Amygdala (tissue), 56 donors: ENCODE data around the gene FOLR1.

Experiments used
- DNase-seq, 56 donors: peaks; one replicate each; lab custom pipeline; 2025; lab: John Stamatoyannopoulos, UW

FOLR1 gene

DNA sequence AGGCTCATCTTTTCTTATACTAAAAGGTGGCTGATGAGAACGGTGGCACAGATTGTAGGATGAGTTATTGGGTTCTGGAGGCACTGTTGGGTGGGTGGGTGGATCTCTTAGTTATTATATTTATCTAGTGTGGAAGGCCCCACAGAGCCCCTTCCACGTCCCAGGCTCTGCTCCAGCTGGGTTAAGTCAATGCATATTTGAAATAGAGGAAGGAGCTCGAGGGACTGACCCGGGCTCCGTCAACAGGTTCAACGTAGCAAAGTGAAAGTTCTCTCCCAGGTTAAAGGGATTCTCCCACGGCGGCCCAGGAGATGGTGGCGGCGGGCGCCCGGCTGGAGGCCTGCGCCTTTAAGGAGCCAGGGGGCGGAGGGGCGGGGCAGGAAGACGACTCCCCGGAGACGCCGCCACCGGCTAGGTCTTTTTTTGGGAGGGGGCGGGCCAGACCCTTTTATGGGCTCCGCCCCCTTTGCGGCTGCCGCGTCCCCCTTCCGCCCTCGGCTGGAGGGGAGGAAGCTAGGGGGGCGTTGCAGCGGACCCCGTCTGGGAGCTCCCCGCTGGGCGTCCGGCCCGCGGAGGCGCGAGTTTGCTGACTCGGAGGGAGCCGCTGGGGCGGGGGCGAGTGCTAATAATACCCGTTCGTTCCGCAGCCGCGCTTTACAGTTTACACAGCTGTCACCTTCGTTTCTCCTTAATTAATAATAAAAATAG lies 31.1 kb downstream of the FOLR1 start:
- DNase-seq, result peak in 54 of 56 donors; percentile 38 to 88 (median 75)

DNA sequence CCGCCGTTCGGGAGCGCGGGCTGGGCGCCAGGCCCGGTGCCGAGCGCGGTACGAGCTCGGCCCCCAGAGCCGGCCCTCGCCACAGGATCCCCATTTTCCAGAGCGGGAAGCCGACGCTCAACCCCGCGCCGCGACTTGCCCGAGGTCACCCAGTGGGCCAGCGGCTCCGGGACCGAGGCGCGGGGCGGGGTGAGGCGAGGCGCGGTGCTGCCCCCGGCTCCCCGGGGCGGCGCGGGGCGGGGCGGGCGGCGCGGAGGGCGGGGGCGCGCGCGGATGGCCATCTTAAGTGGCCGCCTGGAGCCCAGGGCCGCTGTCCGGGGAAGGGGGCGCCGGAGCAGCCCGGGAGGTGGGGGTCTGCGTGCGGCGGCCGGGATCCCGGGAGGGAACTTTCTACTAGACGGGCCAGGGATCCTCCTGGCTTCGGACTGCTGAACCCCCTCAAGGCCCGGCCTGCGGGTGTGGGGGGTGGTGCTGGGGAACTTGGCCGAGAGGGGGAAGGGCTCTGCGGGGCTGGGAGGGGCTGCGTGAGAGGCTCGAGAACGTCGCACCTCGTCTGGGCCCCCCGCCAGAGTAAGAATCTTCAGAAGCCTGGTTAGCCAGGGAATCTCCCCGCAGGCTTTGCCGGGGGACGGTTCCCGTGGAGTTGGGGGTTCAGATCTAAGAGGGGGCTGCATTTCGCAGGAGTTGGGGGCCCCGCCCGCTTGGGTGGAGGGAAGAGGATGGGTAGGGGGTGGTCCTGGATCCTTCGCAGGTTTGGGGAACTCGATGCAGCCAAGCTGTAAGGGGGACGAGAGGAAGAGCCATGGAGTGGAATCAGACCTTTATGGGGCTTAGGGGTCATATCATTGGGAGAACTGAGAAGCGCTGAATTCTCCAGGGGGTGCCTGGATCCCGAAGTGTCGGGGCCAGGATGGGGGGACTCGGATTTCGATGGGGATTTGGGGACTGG lies 31.9 kb downstream of the FOLR1 start:
- peak in 29 of 56 donors; percentile 26 to 75 (median 61) for DNase-seq

DNA sequence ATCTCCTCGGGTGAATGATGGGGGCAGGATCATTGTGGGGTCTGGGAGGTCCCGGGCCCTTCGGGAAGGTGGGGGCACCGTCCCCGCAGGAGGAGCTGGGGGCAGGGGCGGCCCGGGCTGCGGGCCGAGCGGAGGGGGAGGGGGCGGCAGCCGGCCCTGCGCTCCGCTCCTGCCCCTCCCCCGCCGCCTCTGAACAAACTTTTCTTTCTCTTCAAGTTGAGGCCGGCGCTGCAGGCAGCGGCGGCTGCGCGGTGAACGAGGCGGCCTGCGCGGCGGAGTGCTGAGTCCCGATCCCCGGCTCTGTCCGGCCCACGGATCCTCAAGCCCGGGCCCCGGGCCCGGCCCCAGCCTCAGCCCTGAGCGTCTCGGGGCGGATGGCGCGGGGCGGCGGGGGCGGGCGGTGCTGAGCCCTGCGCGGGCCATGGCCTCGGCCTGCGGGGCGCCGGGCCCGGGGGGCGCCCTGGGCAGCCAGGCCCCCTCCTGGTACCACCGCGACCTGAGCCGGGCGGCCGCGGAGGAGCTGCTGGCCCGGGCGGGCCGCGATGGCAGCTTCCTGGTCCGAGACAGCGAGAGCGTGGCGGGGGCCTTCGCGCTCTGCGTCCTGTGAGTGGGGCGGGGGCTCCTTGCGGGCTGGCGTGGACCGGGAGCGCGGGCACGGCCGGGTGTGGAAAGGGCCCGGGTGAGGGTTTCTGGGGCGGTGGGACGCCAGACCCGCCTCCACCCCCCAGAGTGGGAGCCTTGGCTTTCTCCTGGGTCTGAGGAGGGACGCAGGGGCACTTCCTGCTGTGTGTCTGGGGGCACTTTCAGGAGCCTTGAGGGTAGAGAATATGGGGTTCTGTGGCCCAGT lies 32.8 kb downstream of the FOLR1 start, which contains the start of gene INPPL1:
TSS of gene INPPL1 (plus strand) at position 204 of the 847 bp plus-strand sequence. CDS start at position 422, 218 bp downstream.
- peak in 20 of 56 donors; percentile 16 to 71 (median 44) for DNase-seq

DNA sequence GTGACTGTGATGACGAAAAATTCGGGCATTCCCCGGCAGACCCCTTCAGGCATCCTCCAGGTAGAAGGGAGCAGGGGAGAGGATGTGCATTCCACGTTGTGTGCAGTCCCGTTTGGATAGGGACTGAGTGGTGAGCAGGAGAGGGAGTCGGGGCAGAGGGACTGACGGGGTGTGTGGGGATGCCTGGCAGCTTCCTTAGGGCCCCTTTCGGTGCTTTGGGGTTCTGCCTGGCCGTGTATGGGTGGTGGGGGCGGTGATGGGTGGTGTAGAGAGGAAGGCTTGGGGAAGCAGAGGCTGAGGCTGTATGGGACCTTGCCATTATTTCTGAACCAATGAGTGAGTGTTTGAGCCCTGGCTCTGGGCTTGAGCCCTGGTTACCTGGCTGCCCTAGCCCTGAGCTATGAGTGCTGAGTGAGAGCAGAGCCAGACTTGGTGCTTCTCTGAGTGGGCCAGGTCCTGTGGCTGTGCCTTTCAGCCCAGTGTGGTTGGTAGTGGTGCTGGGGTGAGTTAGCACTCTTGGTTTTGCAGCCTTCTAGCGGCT lies 33.5 kb downstream of the FOLR1 start:
- DNase-seq, result no peak

DNA sequence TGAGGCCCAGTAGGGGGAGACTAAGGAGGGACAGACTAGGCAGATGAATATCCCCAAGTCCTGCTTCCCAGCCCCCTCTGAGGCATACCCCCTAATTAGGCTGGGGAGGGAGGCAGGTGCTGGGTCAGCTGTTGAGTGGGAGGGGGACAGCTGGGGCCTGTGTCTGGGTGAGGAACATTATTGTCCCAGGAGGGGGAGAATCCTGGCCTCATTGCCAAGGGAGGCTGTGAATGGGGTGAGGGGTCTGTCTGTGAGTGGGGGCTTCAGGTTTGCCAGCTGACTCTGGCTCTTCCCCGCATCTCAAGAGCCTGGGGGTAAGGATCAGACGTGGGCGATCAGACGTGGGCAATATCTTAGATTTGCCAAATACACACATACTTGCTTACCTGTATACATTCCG lies 34.8 kb downstream of the FOLR1 start:
- no peak for DNase-seq

DNA sequence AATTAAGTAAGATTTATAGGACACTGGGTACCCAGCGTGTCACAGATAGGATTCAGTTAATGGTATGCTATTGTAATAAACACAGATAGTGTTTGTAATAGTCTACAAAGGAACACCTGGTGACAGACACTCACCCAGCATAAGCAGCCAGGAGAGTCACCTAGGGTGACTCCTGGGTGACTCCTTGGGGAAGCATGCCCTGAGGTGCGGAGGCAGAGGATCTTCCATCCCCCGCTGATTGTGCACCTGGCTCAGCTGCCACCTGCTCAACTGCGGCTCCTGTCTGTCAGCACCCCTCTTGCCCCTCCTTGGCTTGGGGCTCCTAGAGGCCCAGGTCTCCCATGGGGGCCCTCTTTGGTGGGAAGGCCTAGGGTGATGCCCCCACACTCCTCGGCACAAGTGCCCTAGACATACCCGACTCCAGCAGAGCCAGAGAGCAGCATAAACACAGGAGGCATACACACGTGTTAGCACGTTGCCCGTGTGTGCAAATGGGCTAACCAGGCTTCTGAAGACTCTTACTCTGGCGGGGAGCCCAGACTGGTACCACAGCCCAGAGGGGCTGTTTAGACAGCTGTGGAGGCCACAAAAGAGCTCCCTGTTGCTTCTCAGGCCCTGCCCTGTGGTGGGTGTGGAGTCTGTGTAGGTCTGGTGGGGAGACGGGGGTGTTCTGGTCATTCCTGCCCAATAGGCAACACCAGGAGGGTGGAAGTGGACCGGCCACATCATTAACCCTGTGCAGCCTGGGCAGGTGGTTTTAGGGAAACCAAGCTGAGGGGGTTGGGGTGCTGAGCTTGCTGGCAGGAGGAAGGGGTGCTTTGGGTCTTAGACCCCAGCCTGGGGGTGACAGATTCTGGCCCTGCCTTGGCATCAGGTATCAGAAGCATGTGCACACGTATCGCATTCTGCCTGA lies 35.6 kb downstream of the FOLR1 start:
- DNase-seq, result peak in 23 of 56 donors; percentile 14 to 73 (median 46)

DNA sequence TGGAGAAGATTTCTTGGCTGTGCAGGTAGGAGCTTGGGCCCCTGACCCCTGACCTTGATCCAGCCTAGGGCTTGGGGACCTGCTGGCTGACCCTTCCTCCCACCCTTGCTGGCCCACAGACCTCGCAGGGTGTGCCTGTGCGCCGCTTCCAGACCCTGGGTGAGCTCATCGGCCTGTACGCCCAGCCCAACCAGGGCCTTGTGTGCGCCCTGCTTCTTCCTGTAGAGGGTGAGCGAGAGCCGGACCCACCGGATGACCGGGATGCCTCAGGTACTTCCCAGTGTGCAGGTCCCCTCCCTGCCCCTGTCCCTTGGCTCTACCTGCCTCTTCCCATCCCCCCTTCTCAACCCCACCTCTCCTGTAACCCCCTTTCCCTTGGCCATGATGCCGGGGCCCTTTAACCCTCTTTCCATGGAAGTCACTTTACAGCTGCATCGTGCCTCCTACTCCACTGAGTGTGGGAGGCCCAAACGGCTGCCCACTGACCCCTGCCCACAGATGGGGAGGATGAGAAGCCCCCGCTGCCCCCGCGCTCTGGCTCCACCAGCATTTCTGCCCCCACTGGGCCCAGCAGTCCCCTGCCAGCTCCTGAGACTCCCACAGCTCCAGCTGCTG lies 36.4 kb downstream of the FOLR1 start:
- DNase-seq, result no peak

DNA sequence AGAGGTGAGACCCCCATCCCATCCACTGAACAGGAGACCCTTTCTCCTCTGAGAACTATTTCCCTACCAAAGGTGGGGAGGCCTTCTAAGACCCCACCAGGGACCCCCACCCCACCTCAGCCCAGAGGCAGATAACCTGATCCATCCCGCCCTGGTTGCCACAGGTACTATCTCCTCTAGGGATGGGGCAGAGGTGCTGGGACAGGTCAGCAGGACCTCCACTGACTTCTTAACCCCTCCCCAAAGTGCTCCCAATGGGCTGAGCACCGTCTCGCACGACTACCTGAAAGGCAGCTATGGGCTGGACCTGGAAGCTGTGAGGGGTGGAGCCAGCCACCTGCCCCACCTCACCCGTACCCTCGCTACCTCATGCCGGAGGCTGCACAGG lies 36.9 kb downstream of the FOLR1 start:
- DNase-seq, result no peak

DNA sequence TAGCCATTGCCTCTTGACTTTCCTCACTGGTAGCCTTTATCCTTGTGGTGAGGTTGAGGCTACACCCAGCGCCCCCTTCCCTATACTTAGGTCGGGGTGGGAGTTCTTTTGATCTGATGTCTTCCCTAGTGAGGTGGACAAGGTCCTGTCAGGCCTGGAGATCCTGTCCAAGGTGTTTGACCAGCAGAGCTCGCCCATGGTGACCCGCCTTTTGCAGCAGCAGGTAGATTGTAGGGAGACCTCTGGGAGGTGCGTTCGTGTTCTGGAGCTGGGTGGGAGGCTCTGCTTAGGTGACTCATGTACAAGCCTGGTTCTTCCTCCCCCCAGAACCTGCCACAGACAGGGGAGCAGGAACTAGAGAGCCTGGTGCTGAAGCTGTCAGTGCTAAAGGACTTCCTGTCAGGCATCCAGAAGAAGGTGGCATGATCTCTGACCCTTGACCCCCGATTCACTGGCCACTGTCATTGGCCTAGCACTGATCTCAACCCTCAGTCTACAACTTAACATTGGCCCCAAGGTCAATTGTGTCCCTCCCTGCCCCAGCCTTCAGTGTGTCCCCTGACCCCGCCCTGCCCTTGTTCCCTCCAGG lies 37.5 kb downstream of the FOLR1 start:
- no peak for DNase-seq

DNA sequence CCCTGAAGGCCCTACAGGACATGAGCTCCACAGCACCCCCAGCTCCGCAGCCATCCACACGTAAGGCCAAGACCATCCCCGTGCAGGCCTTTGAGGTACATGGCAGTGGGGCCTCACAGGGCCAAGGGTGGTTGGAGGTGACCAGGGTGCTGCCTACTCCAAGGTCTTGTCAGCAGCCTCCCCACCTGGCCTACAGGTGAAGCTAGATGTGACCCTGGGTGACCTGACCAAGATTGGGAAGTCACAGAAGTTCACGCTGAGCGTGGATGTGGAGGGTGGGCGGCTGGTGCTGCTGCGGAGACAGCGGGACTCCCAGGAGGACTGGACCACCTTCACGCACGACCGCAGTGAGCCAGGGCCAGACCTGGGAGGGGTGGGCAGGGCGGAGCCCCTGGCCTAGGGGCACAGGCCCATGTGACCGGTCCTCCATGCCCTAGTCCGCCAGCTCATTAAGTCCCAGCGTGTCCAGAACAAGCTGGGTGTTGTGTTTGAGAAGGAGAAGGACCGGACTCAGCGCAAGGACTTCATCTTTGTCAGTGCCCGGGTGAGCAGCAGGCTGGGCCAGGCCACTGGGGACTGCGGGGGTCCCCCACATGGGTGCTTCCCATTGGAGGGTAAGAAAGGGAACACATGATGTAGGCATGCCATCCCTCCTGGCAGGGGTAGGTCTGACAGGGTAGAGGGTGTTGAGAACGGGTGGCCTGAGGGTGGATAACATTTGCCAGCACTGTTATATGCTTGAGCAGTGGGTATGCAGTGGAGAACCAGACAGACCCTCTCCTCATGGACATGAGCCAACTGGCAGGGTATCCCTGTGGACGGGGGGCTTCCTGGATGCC lies 38.2 kb downstream of the FOLR1 start:
- DNase-seq, result no peak

DNA sequence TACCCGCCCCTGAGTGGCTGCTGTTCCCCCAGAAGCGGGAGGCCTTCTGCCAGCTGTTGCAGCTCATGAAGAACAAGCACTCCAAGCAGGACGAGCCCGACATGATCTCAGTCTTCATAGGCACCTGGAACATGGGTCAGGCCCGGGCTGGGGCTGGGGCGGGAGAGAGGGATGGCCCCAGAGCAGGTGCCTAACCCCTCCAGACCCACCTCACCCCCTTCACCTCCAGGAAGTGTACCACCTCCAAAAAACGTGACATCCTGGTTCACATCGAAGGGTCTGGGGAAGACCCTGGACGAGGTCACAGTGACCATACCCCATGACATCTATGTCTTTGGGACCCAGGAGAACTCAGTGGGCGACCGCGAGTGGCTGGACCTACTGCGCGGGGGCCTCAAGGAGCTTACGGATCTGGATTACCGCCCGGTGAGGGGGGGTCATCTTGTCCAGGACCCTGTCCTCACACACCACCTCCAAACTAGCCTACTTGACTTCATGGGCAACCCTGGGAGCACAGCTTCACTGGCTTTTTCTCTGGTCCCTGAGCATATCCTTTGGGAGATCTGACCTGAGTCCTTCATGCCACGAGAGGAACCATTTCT lies 38.9 kb downstream of the FOLR1 start:
- no peak for DNase-seq

DNA sequence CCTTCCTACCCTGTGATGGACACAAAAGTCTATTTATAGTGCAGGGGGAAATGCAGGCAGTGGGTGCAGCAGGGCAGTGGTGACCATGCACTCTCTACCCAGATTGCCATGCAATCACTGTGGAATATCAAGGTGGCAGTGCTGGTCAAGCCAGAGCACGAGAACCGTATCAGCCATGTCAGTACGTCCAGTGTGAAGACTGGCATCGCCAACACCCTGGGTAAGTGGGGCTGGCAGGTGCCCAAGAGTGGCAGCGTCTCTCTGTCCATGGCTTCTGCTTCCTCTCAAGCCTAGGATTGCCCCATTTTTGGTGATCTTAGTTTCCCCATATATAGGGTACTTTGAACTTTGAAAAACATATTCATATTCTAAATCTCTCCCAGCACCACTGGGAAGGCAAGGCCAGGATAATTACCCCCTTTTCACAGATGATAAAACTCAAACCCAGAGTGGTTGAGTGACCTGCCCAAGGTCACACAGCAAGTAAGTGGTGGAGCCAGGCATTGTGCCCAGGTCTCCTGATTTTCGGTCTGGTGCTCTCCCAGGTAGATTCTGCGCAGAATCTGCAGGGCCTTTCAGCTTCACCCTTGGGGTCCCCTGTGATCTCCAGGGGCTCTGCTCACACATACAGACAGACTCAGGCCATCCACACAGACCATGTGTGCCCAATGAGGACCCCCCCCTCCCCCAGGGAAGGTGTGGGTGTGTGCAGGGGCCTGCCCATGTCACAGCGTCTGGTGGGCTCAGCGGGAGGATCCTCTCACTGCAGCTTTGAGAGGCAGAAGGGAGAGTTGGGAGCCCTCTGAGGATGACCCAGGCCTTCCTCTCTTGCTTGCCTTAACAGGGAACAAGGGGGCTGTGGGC lies 39.7 kb downstream of the FOLR1 start:
- no peak for DNase-seq

DNA sequence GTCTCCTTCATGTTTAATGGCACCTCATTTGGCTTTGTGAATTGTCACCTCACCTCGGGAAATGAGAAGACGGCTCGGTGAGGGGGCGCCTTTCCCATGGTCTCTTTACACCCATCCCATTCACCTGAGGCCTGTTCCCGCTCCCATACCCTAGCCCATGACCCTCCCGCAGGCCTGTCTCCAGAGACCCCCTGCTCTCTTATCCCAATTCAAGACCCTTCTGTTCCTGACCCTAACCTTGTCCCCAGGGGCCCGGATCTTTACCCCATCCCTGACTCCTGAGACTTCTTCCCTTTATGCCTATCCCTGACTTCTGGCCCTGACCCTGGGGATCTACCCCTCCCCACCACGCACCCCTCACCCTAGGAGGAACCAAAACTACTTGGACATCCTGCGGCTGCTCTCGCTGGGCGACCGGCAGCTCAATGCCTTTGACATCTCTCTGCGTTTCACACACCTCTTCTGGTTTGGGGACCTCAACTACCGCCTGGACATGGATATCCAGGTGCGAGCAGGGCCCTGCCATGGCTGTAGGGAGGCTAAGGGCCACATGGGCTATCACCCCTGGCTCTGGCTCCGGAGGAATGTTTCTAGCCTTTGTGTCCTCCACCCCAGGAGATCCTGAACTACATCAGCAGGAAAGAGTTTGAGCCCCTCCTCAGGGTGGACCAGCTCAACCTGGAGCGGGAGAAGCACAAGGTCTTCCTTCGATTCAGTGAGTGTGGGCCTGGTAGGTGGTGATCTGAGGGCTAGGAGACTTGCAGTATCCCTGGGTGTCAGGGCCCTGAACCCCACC lies 40.5 kb downstream of the FOLR1 start:
- no peak for DNase-seq

DNA sequence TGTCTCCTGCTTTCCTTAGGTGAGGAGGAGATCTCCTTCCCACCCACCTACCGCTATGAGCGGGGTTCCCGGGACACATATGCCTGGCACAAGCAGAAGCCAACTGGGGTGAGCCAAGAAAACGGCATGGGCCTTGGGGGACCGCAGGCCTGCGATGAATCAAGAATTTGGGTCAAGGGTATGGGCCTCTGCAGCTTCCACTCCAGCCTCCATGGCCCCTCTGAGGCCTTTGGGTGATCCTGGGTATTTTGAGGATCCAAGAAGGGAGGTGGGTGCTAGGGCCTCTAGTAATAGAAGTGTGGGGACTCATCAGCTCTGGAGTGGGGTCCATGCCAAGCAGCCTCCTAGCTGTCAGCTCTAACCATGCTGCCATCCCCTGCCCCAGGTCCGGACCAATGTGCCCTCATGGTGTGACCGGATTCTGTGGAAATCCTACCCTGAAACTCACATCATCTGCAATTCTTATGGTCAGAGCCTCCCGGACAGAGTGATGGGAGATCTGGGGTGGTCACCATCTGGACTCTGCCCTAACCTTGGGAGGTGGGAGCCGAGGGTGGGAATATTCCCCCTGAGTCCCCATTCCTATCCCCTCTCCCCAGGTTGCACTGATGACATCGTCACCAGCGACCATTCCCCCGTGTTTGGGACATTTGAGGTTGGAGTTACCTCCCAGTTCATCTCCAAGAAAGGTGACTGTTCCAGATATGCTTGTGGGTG lies 41.3 kb downstream of the FOLR1 start:
- no peak for DNase-seq
